ENCODE data around the gene FRRS1.

DNA sequence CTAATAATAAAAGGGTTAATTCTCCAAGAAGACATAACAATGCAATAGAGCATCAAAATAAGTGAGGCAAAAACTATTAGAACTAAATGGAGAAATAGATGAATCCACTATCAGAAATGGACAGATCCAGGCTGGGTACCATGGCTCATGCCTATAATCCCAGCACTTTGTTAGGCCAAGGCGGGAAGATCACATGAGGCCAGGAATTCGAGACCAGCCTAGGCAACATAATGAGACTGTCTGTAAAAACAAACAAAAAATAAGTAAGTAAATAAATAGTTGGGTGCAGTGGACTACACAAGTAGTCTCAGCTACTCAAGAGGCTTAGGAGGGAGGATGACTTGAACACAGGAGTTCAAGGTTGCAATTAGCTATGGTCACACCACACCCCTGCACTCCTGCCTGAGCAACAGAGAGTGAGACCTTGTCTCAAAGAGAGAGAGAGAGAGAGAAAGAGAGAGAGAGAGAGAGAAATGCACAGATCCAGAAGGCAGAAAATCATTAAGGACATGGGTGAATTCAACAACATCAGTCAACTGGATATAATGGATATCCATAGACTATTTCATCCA, 12.3 kb downstream of the FRRS1 start:
- TF ChIP-seq, protein P1, sequence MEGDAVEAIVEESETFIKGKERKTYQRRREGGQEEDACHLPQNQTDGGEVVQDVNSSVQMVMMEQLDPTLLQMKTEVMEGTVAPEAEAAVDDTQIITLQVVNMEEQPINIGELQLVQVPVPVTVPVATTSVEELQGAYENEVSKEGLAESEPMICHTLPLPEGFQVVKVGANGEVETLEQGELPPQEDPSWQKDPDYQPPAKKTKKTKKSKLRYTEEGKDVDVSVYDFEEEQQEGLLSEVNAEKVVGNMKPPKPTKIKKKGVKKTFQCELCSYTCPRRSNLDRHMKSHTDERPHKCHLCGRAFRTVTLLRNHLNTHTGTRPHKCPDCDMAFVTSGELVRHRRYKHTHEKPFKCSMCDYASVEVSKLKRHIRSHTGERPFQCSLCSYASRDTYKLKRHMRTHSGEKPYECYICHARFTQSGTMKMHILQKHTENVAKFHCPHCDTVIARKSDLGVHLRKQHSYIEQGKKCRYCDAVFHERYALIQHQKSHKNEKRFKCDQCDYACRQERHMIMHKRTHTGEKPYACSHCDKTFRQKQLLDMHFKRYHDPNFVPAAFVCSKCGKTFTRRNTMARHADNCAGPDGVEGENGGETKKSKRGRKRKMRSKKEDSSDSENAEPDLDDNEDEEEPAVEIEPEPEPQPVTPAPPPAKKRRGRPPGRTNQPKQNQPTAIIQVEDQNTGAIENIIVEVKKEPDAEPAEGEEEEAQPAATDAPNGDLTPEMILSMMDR (optimal IDR thresholded peaks at IDR 0.05 in 1 of 3, IDR thresholded peaks at IDR 0.05 in 1 of 3, conservative IDR thresholded peaks at IDR 0.05 in 1 of 3; ENCODE audit: extremely low read depth in 1 of 3, insufficient read depth in 2 of 3, low read length in 3 of 3) = no peak
- TF ChIP-seq EZH2 (IDR thresholded peaks at IDR 0.05; ENCODE audit: low read length) = no peak
